HEK293 (cell line): ENCODE results near the gene MINDY2.
"Not testable (repeated sequence)": the region's sequence is repeated elsewhere in the genome, so short reads cannot be mapped to it uniquely, and the experiment has no call there.

ENCODE experiments used
- CTCF ChIA-PET: fragments of 350-600 bp; formaldehyde crosslinking; extraction: SDS; loops from one replicate; lab custom pipeline; 2021; ENCODE audit warnings: antibody characterized with exemption; lab: Yijun Ruan, JAX
- POLR2A ChIA-PET: fragments of 300-600 bp; formaldehyde crosslinking; extraction: SDS; loops from one replicate; lab custom pipeline; 2020; ENCODE audit warnings: antibody characterized with exemption, inconsistent platforms; lab: Yijun Ruan, JAX
- H3K27ac ChIP-seq: fragments of 200-500 bp; sonication (Bioruptor generic); 2 replicates; pipeline ENCODE4 v1.5.1; 2014; ENCODE audit warnings: low read depth, low read length, control low read depth, inconsistent platforms; ENCODE audit errors: extremely low read depth
- H3K36me3 ChIP-seq, 2 experiments: fragments of 200-500 bp in 1 of 2; sonication (Bioruptor generic) in 1 of 2; 1 replicate in 1 of 2; 2 replicates in 1 of 2; pipeline ENCODE4 v1.5.1; 2014 to 2017; ENCODE audit warnings: inconsistent platforms in 2 of 2, low read length in 2 of 2; ENCODE audit not compliant: control insufficient read depth in 2 of 2, insufficient read depth in 1 of 2
- H3K4me1 ChIP-seq: fragments of 200-500 bp; sonication (Bioruptor generic); 2 replicates; pipeline ENCODE4 v1.5.1; 2014; ENCODE audit warnings: mild to moderate bottlenecking, low read length, inconsistent platforms; ENCODE audit not compliant: control insufficient read depth, insufficient read depth
- H3K4me3 ChIP-seq: 2 replicates; pipeline ENCODE4 v1.5.1; 2011; ENCODE audit warnings: low read depth, mild to moderate bottlenecking, control low read depth, low read length, moderate library complexity
- H3K9me3 ChIP-seq: fragments of 200-500 bp; sonication (Bioruptor generic); 2 replicates; pipeline ENCODE4 v1.5.1; 2014; ENCODE audit warnings: low read depth, low read length, inconsistent platforms; ENCODE audit not compliant: control insufficient read depth, insufficient read depth
- GFI1B ChIP-seq: fragments of 450-650 bp; formaldehyde crosslinking; IDR thresholded peaks from 2 replicates; pipeline ENCODE4 v1.5.1; 2016; ENCODE audit warnings: missing biosample characterization, missing genetic modification characterization
- PRDM6 ChIP-seq: fragments of 450-650 bp; formaldehyde crosslinking; IDR thresholded peaks from 2 replicates; pipeline ENCODE4 v1.5.1; 2017; ENCODE audit warnings: missing biosample characterization, missing genetic modification characterization
- SCRT1 ChIP-seq: fragments of 450-650 bp; formaldehyde crosslinking; IDR thresholded peaks from 2 replicates; pipeline ENCODE4 v1.5.1; 2016; ENCODE audit warnings: missing biosample characterization, missing genetic modification characterization, borderline replicate concordance
- ZBTB7A ChIP-seq: fragments of 450-650 bp; formaldehyde crosslinking; IDR thresholded peaks from 2 replicates; pipeline ENCODE4 v1.5.1; 2016; ENCODE audit warnings: low read depth, missing biosample characterization, missing genetic modification characterization
- ZFP37 ChIP-seq: fragments of 450-650 bp; formaldehyde crosslinking; IDR thresholded peaks from 2 replicates; pipeline ENCODE4 v1.5.1; 2016; ENCODE audit warnings: missing biosample characterization, missing genetic modification characterization
- ZNF146 ChIP-seq: fragments of 450-650 bp; formaldehyde crosslinking; IDR thresholded peaks from 2 replicates; pipeline ENCODE4 v1.5.1; 2016; ENCODE audit warnings: missing biosample characterization, missing genetic modification characterization
- ZNF155 ChIP-seq: fragments of 450-650 bp; formaldehyde crosslinking; IDR thresholded peaks from 2 replicates; pipeline ENCODE4 v1.5.1; 2016; ENCODE audit warnings: missing biosample characterization, missing genetic modification characterization
- ZNF311 ChIP-seq: fragments of 450-650 bp; formaldehyde crosslinking; IDR thresholded peaks from 2 replicates; pipeline ENCODE4 v1.5.1; 2017; ENCODE audit warnings: missing biosample characterization, missing genetic modification characterization, borderline replicate concordance
- ZNF433 ChIP-seq: fragments of 450-650 bp; formaldehyde crosslinking; IDR thresholded peaks from 2 replicates; pipeline ENCODE4 v1.5.1; 2016; ENCODE audit warnings: missing biosample characterization, missing genetic modification characterization, low read depth
- ZNF660 ChIP-seq: fragments of 450-650 bp; IDR thresholded peaks from 2 replicates; pipeline ENCODE4 v1.5.1; 2018; ENCODE audit warnings: missing biosample characterization, mild to moderate bottlenecking, missing genetic modification characterization
- ZNF776 ChIP-seq: fragments of 450-650 bp; formaldehyde crosslinking; IDR thresholded peaks from 2 replicates; pipeline ENCODE4 v1.5.0; 2017; ENCODE audit warnings: missing biosample characterization, missing genetic modification characterization, borderline replicate concordance
- ZNF777 ChIP-seq: fragments of 450-650 bp; formaldehyde crosslinking; IDR thresholded peaks from 2 replicates; pipeline ENCODE4 v1.5.1; 2017; ENCODE audit warnings: missing biosample characterization, missing genetic modification characterization, borderline replicate concordance
- TF ChIP-seq, protein P1 (sequence below): fragments of 450-650 bp; formaldehyde crosslinking; IDR thresholded peaks from 2 replicates; pipeline ENCODE4 v1.5.1; 2016; ENCODE audit warnings: missing biosample characterization, missing genetic modification characterization
- TF ChIP-seq, protein P2 (sequence below): fragments of 450-650 bp; formaldehyde crosslinking; IDR thresholded peaks from 2 replicates; pipeline ENCODE4 v1.5.1; 2016; ENCODE audit warnings: missing biosample characterization, missing genetic modification characterization, borderline replicate concordance
- TF ChIP-seq, protein P3 (sequence below): fragments of 450-650 bp; formaldehyde crosslinking; IDR thresholded peaks from 2 replicates; pipeline ENCODE4 v1.5.1; 2017; ENCODE audit warnings: missing biosample characterization, mild to moderate bottlenecking, missing genetic modification characterization, moderate library complexity
- TF ChIP-seq, protein P4 (sequence below): fragments of 450-650 bp; formaldehyde crosslinking; IDR thresholded peaks from 2 replicates; pipeline ENCODE4 v1.5.1; 2016; ENCODE audit warnings: missing biosample characterization, missing genetic modification characterization

The MINDY2 gene

GRCh38 chr15:58854593-58854992 lies 83.5 kb downstream of the MINDY2 start:
- TF ChIP-seq GFI1B (0 out of 2 replicates have a peak, but pooled peaks have one; percentile 10), PRDM6 (tag by site-specific recombination) (peak; percentile 51), ZNF777 (tag by site-specific recombination) (no peak)
- TF ChIP-seq, protein P1, sequence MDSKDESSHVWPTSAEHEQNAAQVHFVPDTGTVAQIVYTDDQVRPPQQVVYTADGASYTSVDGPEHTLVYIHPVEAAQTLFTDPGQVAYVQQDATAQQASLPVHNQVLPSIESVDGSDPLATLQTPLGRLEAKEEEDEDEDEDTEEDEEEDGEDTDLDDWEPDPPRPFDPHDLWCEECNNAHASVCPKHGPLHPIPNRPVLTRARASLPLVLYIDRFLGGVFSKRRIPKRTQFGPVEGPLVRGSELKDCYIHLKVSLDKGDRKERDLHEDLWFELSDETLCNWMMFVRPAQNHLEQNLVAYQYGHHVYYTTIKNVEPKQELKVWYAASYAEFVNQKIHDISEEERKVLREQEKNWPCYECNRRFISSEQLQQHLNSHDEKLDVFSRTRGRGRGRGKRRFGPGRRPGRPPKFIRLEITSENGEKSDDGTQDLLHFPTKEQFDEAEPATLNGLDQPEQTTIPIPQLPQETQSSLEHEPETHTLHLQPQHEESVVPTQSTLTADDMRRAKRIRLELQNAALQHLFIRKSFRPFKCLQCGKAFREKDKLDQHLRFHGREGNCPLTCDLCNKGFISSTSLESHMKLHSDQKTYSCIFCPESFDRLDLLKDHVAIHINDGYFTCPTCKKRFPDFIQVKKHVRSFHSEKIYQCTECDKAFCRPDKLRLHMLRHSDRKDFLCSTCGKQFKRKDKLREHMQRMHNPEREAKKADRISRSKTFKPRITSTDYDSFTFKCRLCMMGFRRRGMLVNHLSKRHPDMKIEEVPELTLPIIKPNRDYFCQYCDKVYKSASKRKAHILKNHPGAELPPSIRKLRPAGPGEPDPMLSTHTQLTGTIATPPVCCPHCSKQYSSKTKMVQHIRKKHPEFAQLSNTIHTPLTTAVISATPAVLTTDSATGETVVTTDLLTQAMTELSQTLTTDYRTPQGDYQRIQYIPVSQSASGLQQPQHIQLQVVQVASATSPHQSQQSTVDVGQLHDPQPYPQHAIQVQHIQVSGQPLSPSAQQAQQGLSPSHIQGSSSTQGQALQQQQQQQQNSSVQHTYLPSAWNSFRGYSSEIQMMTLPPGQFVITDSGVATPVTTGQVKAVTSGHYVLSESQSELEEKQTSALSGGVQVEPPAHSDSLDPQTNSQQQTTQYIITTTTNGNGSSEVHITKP (tag by site-specific recombination): 0 out of 2 replicates have a peak, but pooled peaks have one; percentile 24
- Histone ChIP-seq H3K4me3 (no peak overlapping the region), H3K9me3 (no peaks in the 10 kb centered on the region), H3K27ac (no peak overlapping the region), H3K4me1 (no peaks in the 10 kb centered on the region), H3K36me3 (no peaks in the 10 kb centered on the region; a peak in 1 of 3 replicates)
- ChIA-PET POLR2A (no interaction called here), CTCF (no interaction called here)

DNA sequence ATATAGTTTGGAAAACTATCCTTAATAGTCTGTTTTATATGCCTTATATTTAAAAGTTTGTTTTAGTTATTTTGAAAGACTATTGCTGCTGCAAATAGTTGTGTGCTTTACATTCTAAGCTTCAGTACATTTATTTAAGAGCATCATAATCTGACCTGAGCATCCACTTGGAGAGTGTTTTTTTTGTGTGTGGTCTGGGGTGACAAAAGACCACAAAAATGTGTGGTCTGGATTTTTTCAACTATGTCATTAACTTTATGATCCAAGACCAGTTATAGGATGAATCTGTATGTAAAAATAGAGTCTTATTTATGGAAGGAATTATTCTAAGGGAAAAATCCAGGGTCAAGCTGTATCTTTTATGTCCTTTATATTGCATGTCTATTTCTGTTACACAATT lies 85.0 kb downstream of the MINDY2 start:
- no peak overlapping the region for H3K4me3 ChIP-seq
- POLR2A ChIA-PET: no interaction called here
- TF ChIP-seq SCRT1 (tag by site-specific recombination) (no peak), ZBTB7A (no peak), ZNF660 (tag by site-specific recombination) (no peak), ZNF433 (tag by site-specific recombination) (no peak), ZFP37 (tag by site-specific recombination) (no peak), ZNF146 (no peak), ZNF776 (tag by site-specific recombination) (no peak), ZNF155 (no peak), ZNF311 (tag by site-specific recombination) (no peak)
- TF ChIP-seq, protein P2, sequence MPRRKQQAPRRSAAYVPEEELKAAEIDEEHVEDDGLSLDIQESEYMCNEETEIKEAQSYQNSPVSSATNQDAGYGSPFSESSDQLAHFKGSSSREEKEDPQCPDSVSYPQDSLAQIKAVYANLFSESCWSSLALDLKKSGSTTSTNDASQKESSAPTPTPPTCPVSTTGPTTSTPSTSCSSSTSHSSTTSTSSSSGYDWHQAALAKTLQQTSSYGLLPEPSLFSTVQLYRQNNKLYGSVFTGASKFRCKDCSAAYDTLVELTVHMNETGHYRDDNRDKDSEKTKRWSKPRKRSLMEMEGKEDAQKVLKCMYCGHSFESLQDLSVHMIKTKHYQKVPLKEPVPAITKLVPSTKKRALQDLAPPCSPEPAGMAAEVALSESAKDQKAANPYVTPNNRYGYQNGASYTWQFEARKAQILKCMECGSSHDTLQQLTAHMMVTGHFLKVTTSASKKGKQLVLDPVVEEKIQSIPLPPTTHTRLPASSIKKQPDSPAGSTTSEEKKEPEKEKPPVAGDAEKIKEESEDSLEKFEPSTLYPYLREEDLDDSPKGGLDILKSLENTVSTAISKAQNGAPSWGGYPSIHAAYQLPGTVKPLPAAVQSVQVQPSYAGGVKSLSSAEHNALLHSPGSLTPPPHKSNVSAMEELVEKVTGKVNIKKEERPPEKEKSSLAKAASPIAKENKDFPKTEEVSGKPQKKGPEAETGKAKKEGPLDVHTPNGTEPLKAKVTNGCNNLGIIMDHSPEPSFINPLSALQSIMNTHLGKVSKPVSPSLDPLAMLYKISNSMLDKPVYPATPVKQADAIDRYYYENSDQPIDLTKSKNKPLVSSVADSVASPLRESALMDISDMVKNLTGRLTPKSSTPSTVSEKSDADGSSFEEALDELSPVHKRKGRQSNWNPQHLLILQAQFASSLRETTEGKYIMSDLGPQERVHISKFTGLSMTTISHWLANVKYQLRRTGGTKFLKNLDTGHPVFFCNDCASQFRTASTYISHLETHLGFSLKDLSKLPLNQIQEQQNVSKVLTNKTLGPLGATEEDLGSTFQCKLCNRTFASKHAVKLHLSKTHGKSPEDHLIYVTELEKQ (tag by site-specific recombination): no peak
- TF ChIP-seq, protein P3, sequence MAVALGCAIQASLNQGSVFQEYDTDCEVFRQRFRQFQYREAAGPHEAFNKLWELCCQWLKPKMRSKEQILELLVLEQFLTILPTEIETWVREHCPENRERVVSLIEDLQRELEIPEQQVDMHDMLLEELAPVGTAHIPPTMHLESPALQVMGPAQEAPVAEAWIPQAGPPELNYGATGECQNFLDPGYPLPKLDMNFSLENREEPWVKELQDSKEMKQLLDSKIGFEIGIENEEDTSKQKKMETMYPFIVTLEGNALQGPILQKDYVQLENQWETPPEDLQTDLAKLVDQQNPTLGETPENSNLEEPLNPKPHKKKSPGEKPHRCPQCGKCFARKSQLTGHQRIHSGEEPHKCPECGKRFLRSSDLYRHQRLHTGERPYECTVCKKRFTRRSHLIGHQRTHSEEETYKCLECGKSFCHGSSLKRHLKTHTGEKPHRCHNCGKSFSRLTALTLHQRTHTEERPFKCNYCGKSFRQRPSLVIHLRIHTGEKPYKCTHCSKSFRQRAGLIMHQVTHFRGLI: no peak
- TF ChIP-seq, protein P4, sequence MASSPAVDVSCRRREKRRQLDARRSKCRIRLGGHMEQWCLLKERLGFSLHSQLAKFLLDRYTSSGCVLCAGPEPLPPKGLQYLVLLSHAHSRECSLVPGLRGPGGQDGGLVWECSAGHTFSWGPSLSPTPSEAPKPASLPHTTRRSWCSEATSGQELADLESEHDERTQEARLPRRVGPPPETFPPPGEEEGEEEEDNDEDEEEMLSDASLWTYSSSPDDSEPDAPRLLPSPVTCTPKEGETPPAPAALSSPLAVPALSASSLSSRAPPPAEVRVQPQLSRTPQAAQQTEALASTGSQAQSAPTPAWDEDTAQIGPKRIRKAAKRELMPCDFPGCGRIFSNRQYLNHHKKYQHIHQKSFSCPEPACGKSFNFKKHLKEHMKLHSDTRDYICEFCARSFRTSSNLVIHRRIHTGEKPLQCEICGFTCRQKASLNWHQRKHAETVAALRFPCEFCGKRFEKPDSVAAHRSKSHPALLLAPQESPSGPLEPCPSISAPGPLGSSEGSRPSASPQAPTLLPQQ (tag by site-specific recombination): no peak
- CTCF ChIA-PET: no interaction called here
- no peaks in the 10 kb centered on the region; a peak in 1 of 3 replicates for H3K36me3 ChIP-seq
- H3K9me3 ChIP-seq: no peaks in the 10 kb centered on the region
- H3K27ac ChIP-seq: no peak overlapping the region
- no peaks in the 10 kb centered on the region for H3K4me1 ChIP-seq

DNA sequence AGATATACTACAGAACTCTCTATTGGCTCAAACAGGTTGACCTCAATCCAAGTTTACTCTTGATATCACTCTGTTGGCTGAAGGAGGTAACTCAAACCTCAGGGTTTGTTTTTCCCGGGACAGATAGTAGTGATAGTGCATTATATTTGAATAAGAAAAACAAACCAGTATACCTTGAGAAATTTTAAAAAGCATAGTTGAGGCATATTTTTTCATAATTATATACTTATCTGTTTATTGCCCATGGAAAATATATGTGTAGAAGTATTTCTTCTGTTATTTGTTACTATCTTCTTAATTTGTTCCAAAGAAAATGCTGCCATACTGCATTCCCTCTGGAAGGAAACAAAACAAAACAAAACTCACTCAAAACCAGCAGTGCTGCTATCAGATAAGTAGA lies 85.5 kb downstream of the MINDY2 start:
- H3K27ac ChIP-seq, H3K4me3 ChIP-seq, CTCF ChIA-PET, POLR2A ChIA-PET, H3K9me3 ChIP-seq, H3K36me3 ChIP-seq, H3K4me1 ChIP-seq: not testable (repeated sequence)
